Stimulated activated CD8-positive, alpha-beta memory T cell treated with anti-CD3 and anti-CD28 coated beads, Interleukin-7, amount 100 ng/mL, for 24 hours (primary cell): ENCODE measurements around the gene CARM1.
A peak's percentile ranks its signal among the peaks of the same experiment; 100 is the strongest.

Experiments
- DNase-seq: peaks from one replicate; pipeline ENCODE4 v3.0.0-alpha.2; 2020; ENCODE audit warnings: low read depth

Gene CARM1

DNA sequence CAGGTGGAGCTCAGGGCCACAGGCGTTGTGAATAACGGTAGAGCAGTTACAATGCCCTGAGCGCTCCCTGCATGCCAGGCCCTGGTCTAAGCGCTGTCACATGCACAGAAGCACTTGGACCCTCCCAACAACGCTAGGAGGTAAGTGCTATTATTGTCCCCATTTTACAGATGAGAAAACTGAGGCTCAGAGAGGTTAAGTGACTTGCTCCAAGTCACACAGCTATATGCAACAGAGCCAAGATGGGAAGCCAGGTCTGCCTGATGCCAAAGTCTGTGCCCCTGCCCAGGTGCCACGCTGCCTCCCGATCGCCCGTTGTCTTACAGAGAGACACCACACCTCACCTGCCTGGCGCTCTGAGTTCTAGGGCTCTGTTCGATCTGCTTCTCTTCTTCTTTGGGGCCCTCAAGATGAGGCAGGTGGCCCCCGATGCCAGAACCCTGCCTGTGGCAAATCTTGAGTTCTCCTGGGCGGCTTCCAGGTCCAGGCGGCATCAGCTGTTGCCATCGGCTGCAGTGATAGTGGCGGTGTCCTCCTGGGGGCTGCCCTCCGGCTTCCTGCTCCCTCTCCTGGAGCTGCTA is 37.1 kb downstream of the CARM1 start:
- DNase-seq, result no peak

DNA sequence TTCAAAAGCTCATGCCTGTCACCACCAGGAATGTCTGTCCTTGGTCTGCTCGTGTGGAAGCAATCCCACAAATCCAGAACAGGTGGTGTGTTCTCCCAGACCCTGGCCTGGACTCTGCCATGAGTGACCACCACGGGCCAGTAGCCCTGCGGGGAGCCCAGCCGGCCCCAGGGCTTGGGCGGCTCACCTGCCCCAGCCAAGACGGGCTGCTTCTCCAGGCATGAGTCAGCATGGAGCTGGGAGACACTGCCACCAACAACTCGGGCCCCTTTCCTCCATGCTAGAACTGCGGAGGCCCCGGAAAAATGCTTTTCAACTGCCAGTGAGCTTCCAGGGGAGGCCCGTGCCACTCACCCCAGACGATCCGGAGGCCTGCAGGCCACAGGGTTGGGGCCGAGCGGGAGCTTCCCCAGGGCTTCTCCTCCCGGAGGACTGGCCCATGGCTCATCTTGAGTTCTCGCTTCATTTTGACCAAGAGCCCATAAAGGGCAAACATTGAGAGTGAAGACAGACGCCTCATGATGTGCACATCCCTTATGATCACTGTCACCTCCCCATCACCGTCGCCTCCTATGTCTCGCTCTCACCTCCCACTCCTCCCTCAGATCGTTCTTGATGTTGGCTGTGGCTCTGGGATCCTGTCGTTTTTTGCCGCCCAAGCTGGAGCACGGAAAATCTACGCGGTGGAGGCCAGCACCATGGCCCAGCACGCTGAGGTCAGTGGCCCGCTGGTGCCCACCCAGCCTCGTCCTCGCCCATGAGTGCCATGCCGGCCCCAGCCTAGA is 40.4 kb downstream of the CARM1 start:
- DNase-seq, result no peak

DNA sequence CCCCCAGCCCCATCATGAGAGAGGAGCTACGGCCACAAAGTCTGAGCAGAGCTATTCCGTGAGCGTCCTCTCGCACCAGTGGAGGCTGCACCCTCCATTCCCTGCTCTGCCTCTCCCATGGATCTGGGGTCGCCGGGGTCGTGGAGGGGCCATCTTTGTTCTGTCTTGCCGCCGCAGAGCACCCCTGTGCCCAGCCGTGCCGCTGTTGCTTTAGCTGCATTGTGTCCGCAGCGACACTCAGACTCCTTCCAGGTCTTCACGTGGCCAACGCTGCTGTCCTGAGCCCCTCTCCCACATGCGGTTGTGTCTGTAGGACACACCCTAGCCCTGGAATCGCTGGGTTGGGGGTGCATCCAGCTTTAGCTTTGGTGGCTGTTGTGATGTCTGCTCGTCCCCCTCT is 41.3 kb downstream of the CARM1 start:
- DNase-seq, result no peak

DNA sequence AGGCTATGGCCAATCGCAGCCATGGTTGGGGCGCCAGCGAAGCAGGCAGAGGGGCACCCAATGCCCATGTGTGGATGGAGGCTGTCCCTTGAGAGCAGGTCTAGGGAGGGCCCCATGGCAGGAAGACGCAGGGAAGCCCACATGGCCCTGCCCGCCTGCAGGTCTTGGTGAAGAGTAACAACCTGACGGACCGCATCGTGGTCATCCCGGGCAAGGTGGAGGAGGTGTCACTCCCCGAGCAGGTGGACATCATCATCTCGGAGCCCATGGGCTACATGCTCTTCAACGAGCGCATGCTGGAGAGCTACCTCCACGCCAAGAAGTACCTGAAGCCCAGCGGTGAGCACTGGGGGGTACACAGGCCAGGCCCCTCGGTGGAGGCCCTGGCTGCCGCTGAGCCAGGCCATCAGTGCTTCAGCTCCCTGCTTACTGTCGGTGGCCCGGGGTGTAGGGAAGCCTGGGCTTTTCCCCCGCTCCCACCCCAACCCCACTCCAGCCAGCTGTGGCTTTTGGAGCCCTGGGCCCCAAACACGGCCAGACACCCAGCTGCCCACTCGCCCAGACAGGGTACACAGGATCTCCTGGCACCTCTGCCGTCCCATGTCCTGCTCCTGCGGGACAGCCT is 42.5 kb downstream of the CARM1 start:
- no peak for DNase-seq

DNA sequence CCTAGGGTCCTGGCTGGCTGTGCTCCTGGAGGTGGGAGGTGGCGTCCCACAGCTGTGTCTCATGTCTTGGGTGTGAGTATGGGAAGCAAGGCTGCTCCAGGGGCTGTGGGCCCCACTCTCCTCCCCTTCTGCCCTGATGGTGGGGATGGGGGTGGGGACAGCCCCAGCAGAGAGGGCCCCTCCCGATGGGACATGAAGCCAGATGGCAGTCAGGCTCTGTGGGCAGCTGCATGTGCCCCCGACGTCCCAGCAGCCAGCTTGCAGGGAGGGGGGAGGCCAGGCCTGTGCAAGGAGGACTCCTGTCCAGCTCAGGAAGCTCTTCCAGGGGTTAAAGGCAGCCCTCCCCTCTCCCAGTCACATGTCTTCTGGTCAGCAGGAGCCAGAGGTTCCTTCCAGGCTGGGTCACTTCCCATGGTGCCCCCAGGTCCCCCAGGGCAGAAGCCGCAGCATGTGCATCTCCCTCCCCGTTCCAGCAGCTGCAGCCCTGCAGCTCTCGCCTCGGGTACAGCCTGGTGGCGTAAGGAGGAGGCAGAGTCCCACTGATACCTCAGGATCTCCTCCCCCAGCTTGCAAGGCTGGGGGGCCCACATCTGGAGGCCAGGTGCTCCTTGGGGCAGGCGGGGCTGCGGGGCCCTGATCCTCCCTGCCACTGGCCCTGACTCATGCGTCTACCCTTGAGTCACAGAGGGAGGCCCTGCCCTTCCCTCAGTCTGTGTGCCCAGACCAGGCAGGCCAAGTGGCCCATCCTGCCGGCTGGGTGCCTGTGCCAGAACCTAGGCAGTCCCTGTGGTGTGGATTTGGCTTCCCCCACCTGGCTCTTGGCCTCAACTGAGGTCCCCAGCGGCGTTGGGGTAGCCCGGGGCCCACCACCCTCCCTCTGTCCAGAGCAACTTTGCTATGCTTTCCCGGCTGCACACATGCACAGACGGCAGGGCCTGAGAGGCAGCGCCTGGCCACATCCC is 44.1 kb downstream of the CARM1 start:
- no peak for DNase-seq

DNA sequence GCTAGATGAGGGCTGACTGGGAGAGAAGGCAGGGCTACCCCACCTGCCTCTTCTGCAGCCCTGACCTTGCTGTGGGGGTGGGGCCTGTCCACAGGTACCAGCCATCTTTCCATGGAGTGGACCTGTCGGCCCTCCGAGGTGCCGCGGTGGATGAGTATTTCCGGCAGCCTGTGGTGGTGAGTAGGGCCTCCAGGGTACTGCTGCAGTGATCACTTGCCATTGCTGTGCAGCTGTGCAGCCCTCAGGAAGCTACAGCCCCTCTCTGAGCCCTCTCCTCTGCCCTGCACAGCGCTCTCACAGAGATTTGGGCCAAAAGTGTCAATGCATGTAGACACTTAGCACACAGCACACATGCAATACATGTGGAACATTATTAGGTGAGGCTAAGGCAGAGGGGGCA is 45.2 kb downstream of the CARM1 start:
- no peak for DNase-seq

DNA sequence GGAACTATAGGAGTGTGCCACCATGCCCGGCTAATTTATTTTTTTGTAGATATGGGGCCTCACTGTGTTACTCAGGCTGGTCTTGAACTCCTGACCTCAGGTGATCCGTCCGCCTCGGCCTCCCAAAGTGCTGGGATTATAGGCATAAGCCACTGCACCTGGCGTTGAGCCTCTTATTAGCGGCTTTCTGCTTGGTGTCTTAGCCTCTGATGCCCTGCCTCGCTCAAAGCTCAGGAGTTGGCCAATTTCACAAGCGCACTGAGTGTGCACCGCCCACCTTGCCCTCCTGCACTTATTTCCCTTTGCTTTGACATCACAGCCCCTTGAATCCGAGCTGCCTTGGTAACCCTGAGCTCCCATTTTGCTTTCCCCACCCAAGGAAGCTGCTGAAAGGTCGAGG is 47.0 kb downstream of the CARM1 start:
- DNase-seq, result no peak

DNA sequence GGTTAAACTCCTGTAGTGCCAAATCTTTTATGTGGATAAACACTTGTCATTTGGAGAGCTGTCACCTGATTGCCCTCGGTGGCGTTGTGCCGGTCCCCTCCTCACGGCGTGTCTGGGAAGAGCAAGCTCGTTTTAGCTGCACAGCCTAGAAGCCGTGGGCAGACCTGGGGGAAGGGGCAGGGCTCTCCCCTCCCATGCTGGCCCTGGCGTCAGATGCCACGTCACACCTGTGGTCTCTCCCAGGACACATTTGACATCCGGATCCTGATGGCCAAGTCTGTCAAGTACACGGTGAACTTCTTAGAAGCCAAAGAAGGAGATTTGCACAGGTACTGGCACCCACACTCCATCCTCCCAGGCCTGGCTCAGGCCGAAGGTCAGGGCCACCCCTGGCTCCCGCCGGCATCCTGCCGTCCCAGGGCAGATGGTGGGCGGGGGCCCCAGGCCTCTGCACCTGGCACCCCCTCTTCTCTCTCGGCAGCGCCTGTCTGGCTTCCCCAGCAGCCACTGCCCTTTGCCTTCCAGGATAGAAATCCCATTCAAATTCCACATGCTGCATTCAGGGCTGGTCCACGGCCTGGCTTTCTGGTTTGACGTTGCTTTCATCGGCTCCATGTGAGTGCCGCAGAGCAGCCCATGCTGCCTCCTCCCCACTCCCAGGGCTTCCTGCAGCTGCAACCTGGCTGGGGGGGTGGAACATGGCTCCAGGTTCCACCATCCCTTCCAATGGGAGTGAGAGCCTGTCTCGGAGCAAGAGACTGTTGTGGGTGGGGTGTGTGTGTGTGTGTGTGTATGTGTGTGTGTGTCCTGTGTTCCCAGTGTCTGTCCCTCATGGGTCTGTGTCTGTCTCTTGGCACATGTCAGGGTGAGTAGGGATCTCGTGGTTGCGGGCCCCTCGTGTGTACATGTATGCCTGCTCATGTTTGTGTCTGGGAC is 48.3 kb downstream of the CARM1 start:
- DNase-seq, result no peak

DNA sequence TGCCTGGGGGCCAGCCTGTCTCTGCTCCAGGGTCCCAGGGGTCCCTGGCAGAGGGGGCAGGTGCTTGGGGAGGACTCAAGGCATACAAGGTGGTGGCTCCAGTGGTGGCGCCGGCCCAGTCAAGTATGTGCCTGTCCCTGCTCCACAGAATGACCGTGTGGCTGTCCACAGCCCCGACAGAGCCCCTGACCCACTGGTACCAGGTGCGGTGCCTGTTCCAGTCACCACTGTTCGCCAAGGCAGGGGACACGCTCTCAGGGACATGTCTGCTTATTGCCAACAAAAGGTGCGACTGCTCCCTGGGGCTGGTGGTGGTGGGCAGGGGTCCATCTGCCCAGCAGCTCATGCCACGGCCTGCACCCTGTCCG is 48.9 kb downstream of the CARM1 start:
- DNase-seq, result no peak

DNA sequence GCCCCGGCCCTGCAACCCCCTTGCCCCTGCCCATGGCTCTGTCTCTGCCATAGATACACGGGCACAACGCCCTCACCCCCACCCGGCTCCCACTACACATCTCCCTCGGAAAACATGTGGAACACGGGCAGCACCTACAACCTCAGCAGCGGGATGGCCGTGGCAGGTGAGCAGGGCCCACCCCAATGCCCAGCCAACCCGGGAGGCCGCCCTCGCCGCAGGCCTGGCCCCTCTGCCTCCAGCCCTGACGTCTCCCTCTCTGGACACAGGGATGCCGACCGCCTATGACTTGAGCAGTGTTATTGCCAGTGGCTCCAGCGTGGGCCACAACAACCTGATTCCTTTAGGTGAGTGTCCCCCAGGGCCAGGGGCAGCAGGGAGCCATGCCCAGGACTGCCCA is 49.4 kb downstream of the CARM1 start:
- no peak for DNase-seq

DNA sequence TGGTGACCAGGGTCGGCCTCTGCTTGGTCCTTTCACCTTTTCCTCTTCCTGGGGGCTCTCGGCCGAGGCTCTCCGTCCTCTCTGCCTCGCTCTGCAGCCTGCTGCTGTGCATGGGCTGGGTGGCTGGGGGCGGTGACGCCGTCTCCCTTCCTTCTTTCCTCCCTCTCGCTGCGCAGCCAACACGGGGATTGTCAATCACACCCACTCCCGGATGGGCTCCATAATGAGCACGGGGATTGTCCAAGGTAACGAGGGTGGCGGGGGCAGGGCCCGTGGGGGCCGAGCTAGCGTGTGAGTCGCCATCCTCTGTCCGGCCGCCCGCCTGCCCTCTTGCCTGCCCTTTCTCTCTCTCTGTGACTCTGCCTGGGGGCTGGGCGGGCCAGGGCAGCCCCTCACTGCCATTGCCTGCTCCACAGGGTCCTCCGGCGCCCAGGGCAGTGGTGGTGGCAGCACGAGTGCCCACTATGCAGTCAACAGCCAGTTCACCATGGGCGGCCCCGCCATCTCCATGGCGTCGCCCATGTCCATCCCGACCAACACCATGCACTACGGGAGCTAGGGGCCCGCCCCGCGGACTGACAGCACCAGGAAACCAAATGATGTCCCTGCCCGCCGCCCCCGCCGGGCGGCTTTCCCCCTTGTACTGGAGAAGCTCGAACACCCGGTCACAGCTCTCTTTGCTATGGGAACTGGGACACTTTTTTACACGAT is 50.0 kb downstream of the CARM1 start:
- DNase-seq, result no peak

DNA sequence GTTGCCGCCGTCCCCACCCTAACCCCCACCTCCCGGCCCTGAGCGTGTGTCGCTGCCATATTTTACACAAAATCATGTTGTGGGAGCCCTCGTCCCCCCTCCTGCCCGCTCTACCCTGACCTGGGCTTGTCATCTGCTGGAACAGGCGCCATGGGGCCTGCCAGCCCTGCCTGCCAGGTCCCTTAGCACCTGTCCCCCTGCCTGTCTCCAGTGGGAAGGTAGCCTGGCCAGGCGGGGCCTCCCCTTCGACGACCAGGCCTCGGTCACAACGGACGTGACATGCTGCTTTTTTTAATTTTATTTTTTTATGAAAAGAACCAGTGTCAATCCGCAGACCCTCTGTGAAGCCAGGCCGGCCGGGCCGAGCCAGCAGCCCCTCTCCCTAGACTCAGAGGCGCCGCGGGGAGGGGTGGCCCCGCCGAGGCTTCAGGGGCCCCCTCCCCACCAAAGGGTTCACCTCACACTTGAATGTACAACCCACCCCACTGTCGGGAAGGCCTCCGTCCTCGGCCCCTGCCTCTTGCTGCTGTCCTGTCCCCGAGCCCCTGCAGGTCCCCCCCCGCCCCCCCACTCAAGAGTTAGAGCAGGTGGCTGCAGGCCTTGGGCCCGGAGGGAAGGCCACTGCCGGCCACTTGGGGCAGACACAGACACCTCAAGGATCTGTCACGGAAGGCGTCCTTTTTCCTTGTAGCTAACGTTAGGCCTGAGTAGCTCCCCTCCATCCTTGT is 50.7 kb downstream of the CARM1 start:
- no peak for DNase-seq

DNA sequence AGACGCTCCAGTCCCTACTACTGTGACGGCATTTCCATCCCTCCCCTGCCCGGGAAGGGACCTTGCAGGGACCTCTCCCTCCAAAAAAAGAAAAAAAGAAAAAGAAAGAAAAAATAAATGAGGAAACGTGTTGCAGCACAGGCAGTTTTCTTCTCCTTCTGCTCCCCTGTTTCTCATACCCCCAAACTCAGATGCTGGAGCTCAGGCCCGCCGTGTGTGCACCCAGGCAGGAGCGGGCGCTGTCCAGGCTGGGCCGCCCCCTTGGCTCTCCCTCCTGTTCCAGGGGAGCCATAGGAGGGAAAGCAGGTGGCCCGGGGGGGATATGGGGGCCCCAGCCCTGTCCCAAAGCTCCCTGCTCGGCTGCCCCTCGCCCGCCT is 51.3 kb downstream of the CARM1 start:
- DNase-seq, result no peak

DNA sequence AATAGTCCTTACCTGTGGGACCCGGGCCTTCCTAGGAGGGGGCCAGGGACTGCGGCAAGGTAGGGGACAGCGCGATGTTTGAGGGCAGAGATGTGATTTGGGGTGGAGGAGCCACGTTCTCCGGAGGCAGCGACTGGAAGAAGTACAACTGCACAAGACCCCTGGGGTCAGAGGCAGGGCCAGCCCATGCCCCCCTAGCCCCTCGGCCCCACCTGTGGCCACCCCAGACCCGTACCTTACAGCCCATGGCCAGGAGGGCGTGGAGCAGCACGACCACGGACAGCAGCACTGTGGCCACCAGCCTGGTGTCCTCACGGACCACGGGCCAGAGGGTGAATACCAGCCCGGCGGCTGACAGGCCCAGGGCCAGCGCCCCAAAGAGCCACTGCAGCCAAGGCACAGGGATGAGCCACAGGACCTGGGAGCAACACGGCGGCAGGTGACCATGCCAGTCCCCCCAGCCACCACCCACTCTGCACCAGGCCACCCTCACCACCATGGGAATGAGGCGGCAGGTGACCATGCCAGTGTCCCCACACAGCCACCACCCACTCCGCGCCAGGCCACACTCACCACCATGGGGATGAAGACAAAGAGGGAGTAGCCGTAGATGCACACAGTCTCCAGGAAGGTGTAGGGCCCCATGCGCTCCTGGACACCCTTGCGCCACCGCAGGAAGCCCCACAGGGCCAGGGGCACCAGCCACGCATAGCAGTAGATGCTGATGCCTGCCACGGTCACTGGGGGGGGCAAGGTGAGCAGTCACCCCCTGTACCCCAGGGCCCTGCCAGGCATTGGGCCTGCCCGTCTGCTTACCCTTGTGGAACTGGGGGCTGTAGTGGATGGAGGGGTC is 52.1 kb downstream of the CARM1 start:
- no peak for DNase-seq

DNA sequence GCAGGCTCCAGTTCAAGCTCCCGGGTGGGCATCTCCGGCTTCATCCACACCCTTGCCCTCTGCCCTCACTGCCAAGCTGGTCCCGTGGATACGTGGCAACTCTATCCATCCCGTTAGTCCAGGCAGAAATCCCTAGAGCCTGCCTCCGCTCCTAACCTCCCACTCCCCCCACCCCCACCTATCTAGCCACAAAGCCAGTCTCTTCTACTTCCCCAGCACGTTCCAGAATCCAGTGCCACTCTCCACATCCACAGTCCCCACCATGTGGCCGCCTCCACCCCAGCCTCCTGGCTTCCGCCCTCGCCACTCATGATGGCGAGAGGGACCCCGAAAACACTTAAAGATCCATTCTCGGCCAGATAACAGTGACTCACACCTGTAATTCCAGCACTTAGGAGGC is 53.2 kb downstream of the CARM1 start:
- no peak for DNase-seq

DNA sequence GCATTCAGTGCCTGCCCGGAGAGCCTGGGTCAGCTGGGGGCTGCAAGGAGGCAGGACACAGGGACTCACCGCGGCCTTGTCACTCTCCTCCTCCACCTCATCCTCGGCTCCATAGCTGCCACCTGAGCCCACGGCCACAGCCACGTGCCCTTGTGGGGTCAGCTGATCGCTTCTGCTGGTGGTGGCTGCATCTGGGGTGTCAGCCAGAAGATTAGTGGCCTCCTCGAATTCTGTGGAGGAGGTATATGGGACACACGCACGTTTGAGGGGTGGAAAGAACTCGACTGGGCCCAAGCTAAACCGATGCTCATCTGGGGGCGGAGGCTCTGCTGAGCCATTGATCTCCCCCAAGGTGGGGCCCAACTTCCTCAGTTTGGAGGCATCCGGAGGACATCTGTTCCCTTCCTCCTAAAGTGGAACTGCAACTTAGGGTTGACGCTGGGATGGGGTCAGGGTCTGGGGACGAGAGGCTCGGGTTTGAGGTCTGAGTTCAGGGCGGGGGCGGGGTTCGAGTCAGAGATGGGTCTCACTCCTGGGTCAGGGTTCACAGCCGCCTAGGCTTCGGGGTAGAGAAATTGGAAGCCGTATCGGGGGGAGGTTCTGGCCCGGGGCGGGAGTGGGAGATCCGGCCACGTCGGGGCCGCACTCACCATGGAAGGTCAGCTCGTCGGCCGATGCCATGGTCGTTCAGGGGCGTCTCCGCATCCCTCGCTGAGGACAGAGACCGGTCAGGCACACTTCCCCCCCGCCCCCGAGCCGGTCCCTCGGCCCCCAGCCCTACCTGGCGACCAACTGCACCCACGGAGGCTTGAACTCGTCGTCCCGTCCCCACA is 56.6 kb downstream of the CARM1 start:
- no peak for DNase-seq

DNA sequence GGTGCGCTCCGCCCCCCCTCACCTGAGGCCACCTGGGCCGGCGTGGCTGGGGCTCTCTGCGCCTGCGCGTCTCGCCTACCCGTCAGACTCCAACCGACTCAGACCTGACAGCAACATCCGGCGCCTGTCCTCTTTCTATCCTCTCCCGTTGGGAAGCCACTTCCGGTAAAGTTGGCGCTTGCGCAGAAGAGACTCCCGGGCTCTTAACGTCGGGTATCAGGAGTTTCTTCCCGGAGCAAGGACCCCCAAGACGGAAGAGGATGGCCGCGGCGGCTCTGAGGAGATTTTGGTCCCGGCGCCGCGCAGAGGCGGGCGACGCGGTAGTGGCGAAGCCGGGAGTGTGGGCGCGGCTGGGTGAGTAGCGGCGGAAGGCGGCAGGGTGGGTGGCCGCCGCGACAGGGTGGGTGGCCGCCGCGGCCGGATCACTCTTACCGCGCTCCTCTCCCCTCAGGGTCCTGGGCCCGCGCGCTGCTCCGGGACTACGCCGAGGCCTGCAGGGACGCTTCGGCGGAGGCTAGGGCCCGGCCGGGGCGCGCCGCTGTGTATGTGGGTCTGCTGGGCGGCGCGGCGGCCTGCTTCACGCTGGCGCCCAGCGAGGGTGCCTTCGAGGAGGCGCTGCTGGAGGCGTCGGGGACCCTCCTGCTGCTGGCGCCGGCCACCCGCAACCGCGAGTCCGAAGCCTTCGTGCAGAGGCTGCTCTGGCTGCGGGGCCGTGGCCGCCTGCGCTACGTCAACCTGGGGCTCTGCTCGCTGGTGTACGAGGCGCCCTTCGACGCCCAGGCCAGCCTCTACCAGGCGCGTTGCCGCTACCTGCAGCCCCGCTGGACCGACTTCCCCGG is 57.4 kb downstream of the CARM1 start, which contains the start of the genes TIMM29 and YIPF2:
TSS of gene TIMM29 (plus strand) at position 249 of the 839 bp plus-strand sequence. CDS start at position 261, 12 bp downstream.
TSS of gene YIPF2 (minus strand) at position 77 of the 839 bp plus-strand sequence. CDS start 229 bp downstream, outside the sequence.
- DNase-seq, result peak; percentile 92
